GM21786 (cell line): ENCODE results near the gene DNAAF5.
"Not testable (repeated sequence)": the region's sequence is repeated elsewhere in the genome, so short reads cannot be mapped to it uniquely, and the experiment has no call there.

Experiments used
- ATAC-seq: cut with Tn5 transposase; IDR thresholded peaks from one replicate; pipeline ENCODE4 v1.9.1; 2021; ENCODE audit not compliant: unreplicated experiment

The DNAAF5 gene

DNA sequence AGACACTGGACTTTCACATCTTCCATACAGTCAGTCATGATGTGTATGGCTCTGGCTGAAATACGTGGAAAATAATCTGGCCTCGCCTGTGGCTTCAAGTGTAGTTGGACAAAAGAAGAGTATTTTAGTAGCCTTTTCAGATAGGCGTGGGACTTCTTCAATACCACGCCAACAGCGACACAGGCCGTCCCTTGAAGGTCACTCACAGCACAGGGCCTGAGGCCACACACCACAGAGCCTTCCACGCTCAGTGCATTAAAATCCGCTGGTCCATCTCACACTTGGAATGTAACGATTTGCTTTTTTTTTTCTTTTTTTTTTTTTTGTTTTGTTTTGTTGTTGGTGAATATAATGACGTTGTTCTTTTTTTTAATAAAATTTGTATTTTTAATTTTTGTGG is 54.0 kb downstream of the DNAAF5 start:
- no peak for ATAC-seq

- no peak for ATAC-seq
Observed at GRCh38 chr7:781186-781849, 54.8 kb downstream of the DNAAF5 start.

DNA sequence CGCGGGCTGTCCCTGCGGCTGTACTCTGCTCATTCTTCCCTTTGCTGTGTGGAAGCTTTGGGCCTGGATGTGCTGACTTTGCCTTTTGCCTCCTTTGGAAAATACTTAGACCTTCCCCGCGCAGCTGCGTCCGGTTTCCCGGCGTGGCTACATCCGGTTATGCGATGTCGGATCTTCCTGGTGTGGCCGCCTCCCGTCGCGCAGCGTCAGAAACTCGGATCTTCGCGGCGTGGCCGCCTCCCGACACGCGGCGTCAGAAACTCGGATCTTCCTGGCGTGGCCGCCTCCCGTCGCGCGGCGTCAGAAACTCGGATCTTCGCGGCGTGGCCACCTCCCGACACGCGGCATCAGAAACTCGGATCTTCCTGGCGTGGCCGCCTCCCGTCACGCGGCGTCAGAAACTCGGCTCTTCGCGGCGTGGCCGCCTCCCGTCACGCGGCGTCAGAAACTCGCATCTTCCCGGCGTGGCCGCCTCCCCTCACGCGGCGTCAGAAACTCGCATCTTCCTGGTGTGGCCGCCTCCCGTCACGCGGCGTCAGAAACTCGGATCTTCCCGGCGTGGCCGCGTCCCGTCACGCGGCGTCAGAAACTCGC is 55.5 kb downstream of the DNAAF5 start:
- ATAC-seq = no peak

- no peak for ATAC-seq
Observed at GRCh38 chr7:782718-783449, 56.4 kb downstream of the DNAAF5 start.

- no peak for ATAC-seq
Observed at GRCh38 chr7:783556-784490, 57.3 kb downstream of the DNAAF5 start.

- ATAC-seq = no peak
Observed at GRCh38 chr7:784971-785370, 58.5 kb downstream of the DNAAF5 start.

DNA sequence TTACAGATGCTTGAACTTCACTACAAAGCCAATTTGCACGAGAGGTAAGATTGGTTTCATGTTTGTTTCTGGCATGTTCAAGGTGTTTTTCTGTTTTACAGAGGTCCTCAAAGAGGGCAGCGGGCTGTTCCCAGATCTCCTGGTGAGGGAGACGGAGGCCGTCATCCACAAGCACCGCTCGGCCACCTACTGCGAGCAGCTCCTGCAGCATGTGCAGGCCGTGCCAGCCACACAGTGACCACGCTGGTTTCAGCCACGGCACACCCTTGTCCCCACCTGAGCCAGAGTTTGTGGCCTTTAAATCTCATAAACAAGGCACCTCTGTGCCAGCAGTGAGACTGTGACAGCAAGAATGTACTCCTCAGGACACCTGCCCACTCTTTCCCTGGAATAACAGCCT is 58.9 kb downstream of the DNAAF5 start:
- no peak for ATAC-seq

DNA sequence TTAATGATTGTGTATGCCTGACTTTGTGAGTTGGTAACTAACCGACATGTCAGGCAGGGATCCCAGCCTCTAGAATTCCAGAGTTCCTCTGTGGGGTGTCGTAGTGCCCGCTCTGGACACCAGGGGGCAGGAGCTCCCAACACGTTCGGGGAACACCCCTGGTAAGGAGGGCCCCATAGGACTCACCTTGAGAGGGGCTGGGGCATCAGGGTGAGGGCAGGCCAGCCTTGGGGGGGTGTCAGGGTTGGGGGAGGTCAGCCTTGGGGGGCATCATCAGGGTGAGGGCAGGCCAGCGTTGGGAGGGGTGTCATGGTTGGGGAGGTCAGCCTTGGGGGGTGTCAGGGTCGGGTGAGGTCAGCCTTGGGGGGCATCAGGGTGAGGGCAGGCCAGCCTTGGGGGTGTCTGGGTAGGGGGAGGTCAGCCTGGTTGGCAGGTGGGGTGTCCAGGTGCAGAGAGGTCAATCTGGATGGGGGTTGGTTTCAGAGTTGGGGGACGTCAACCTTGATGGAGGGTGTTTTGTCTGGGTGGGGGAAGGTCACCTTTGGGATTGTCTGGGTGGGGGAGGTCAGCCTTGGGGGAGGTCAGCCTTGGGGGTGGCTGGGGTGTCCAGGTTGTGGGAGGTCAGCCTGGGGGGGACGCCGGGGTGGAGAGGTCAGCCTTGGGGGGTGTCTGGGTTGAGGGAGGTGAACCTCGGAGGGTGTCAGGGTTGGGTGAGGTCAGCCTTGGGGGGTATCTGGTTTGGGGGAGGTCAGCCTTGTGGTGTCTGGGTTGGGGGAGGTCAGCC is 60.2 kb downstream of the DNAAF5 start:
- ATAC-seq = no peak

DNA sequence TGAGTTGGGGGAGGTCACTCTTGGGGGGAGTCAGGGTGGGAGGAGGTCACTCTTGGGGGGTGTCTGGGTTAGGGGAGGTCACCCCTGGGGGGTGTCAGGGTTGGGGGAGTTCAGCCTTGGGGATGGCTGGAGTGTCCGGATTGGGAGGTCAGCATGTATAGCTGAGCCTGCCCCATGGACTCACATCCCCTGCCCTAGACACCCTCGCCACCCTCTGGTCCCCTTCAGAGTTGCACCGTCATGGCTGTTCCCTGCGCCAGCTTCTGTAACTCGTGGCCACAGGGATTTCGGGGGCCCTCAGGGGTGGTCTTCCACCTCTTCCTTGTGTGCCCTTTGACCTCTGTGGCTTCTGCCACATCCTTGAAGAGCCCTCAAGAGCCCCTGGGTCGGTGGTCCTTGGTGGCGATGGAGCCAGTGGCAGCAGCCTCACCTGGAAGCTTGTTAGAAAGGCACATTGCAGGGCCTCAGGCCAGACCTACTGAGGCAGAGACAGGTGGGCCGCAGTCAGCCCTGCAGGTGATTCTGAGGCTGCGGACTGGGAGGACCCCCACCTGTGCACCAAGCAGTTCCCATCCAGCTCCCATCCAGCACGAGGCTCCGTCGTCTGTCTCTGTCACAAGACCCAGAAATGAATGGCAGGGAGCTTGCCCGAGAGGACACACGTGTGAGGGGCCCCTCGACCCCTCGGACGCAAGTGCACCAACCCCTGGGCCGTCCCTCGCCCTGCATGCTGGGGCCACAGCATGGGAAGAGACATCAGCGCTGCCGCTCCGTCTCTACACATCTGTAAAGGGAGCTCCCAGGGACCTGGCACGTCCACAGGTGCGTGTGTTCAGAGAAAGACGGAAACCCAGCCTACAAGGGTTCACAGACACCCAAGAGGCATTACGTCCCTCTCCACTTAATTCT is 61.1 kb downstream of the DNAAF5 start:
- ATAC-seq = no peak

DNA sequence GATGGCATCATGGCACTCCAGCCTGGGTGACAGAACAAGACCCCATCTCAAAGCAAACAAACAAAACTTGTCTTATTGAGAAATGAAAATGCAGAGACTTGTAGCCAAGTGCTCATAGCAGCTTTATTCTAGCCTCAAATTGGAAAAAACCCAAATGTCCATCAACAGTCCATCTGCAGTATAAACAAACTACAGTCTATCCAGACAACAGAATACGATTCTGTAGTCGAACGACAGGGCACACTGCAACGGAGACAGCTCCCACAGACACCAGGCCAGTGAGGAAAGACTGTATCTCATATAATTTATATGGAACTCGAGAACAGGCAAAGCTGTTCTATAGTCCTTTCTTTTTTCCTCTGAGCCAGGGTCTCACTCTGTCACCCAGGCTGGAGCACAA is 65.0 kb downstream of the DNAAF5 start:
- ATAC-seq = no peak

DNA sequence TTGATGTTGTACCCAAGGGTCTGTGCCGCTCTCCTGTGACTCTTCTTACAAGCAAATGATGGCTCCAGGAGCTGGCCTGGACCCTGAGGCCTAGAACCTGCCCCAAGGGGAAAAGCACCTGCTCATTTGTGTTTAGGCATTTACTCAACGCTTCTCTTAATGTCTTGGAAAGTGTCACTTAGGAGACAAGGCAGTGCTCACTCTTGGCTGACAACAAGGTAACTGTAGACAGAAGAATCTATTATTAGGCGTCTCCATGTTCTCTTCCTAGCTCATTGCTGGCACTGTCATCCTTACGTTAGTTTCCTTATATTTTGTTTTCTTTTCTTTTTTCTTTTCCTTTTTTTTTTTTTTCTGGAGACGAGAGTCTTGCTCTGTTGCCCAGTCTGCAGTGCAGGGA is 67.7 kb downstream of the DNAAF5 start:
- ATAC-seq = no peak

- no peak for ATAC-seq
Observed at GRCh38 chr7:794671-795329, 68.3 kb downstream of the DNAAF5 start.

DNA sequence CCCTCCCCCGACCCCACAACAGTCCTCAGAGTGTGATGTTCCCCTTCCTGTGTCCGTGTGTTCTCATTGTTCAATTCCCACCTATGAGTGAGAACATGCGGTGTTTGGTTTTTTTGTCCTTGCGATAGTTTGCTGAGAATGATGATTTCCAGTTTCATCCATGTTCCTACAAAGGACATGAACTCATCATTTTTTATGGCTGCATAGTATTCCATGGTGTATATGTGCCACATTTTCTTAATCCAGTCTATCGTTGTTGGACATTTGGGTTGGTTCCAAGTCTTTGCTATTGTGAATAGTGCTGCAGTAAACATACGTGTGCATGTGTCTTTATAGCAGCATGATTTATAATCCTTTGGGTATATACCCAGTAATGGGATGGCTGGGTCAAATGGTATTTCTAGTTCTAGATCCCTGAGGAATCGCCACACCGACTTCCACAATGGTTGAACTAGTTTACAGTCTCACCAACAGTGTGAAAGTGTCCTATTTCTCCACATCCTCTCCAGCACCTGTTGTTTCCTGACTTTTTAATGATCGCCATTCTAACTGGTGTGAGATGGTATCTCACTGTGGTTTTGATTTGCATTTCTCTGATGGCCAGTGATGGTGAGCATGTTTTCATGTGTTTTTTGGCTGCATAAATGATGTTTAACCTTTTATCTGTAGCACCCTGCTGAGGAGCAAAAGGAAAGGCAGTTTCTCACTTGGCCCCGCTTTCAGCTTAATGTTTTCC is 70.1 kb downstream of the DNAAF5 start:
- not testable (repeated sequence) for ATAC-seq

GRCh38 chr7:798921-799470 is 72.5 kb downstream of the DNAAF5 start:
- ATAC-seq = no peak

DNA sequence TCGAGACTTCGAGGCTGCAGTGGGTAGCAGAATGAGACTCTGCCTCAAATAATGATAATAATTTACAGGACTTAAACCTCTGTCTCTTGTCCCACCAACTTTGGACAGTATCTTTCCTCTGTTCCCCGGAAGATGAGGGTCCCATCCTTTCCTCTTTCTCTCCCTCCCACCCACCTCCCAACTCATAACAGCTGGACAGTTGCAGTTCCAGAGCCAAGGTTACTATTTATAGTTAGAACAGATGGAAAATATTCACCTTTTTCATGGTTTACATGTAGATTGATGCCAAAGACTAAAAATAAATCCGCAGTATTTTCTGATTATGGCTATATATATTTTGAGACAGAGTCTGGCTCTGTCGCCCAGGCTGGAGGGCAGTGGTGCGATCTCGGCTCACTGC is 74.2 kb downstream of the DNAAF5 start:
- no peak for ATAC-seq

- not testable (repeated sequence) for ATAC-seq
Observed at GRCh38 chr7:801351-801750, 74.9 kb downstream of the DNAAF5 start.

DNA sequence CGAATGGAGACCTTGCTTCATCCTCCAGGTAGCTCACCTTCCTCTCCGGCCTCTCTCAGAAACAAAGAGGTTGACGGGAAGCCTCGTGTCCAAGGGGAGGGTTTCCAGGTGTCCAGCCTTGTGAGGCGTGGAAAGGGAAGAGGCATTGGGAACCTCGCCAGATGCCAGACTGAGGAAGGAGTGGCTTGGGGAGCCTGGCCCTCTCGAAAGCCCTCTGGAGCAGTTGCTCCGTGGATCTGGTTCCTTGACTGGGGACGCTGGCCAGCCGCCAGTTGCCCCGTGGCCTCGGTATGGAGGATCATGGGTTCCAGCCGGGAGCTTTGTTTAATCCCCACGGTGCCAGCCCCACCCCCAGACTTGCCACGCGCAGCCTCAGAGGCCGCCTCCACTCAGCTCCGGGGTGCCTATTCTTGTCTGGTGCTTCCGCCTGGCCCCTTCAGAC is 75.5 kb downstream of the DNAAF5 start:
- ATAC-seq = no peak
